ENCODE data around the gene PLB1.

The PLB1 gene

GRCh38 chr2:28547906-28548600, 52.2 kb downstream of the PLB1 start:
- TF ChIP-seq, protein P1, sequence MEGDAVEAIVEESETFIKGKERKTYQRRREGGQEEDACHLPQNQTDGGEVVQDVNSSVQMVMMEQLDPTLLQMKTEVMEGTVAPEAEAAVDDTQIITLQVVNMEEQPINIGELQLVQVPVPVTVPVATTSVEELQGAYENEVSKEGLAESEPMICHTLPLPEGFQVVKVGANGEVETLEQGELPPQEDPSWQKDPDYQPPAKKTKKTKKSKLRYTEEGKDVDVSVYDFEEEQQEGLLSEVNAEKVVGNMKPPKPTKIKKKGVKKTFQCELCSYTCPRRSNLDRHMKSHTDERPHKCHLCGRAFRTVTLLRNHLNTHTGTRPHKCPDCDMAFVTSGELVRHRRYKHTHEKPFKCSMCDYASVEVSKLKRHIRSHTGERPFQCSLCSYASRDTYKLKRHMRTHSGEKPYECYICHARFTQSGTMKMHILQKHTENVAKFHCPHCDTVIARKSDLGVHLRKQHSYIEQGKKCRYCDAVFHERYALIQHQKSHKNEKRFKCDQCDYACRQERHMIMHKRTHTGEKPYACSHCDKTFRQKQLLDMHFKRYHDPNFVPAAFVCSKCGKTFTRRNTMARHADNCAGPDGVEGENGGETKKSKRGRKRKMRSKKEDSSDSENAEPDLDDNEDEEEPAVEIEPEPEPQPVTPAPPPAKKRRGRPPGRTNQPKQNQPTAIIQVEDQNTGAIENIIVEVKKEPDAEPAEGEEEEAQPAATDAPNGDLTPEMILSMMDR (IDR thresholded peaks at IDR 0.05) = no peak

DNA sequence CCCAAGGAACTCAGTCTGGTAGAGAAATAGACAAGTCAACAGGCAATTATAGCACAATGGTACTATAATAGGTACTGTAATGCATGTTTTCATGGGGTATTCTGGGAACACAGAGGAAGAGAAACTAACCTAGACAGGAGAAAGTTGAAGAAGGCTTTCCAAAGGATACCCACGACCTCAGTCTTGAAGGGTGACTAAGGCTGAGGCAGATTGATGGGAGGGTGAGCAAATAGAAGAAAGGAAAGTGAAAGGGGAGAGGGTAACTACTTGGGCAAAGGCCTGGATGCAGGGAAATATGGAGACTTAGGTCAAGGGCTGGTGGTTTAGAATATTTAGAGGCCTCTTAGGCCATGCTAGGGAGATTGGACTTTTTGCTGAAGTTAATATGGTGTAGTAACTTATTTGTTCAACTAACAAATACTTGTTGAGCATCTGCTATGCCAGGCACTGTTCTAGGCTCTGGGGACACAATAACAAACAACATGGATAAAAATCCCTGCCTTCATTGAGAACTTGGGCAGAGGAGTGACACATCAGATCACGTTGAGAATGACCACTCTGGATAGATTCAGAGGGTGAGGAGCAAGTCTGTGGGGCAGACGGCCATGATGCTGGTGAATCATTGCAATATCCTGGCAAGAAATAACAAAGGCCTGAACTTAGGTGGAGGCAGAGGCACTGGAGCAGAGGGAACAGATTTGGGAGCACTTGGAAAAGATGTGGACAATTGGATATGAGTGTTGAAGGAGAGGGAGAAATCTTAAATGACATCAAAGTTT, 56.4 kb downstream of the PLB1 start:
- TF ChIP-seq, protein P1 (IDR thresholded peaks at IDR 0.05) = no peak

GRCh38 chr2:28556303-28556702, 60.4 kb downstream of the PLB1 start:
- TF ChIP-seq, protein P1 (IDR thresholded peaks at IDR 0.05) = no peak

DNA sequence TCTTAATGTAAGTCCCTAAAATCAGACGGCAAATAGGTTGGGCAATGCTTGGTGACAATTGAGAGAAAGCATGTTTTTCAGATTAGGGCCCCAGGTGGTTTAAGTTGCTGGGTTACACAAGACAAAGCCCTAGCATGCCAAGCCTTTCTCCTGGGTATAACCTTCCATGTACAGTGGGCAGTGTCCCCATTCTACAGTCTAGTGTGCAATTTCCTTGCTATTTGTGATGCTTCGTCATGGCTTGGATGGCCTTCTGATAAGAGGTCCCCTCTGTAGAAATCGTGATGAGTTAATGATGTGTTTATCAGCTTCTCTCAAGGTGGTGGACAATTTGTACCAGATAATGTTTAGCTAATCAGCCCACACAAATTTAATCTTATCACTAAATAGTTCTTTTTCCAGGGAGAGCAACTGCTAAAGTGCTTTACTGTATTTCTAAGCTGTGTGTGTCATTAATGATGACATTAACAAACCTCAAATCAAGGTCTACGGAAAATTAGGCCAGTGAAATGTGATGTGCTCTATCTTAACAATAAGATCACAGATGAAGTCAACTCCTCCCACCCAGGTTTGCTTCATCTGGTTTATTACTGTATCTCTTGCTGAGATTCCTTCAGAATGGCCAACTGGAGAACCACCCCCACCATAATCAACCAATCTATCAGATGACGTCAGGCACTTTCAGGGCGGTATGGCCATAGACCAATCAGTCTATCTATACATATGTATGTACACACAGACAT, 61.7 kb downstream of the PLB1 start:
- TF ChIP-seq, protein P1 (IDR thresholded peaks at IDR 0.05) = no peak

DNA sequence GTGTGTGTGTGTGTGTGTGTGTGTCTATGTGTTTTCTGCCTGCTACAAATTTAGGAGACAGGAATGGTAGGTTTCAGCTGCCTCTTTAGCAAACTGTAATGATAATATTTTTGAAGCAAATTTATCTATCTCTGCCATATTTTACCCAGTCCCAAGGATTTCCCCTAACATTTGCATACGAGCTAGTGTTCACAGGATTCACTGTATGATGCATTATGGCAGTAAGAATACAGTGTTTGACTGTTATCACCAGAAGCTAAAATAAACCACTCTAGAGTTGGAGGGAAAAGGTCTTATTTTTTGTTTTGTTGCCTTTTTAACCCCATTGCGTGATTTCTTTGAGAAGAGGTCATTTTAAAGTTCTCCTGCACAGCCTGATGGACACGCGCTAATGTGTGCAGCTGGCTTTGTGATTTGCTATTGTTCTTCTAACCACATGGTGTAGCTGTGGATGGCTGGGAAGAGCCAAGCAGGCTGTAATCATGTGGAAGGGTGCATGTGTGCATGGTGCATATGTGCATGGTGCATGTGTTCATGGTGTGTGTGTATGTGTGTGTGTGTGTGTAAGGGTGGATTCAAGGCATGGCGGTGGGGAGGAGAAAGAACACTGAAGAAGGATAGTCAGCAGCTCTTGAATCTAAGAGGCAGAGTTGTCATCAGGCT, 62.4 kb downstream of the PLB1 start:
- TF ChIP-seq, protein P1 (IDR thresholded peaks at IDR 0.05) = no peak

DNA sequence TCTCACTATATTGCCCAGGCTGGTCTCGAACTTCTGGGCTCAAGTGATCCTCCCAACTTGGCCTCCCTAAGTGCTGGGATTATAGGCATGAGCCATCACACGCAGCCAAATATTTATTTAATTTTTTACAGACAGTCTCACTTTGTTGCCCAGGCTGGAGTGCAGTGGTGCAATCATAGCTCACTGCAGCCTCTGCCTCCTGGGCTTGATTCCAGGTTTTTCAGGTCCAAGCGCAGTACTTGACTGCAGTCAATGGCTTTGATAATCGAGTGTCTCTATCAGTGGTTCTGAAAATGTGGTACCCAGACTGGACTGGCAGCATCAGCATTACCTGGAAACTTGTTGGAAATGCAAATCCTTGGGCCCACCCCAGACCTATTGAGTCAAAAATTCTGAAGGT, 63.1 kb downstream of the PLB1 start:
- TF ChIP-seq, protein P1 (IDR thresholded peaks at IDR 0.05) = no peak

DNA sequence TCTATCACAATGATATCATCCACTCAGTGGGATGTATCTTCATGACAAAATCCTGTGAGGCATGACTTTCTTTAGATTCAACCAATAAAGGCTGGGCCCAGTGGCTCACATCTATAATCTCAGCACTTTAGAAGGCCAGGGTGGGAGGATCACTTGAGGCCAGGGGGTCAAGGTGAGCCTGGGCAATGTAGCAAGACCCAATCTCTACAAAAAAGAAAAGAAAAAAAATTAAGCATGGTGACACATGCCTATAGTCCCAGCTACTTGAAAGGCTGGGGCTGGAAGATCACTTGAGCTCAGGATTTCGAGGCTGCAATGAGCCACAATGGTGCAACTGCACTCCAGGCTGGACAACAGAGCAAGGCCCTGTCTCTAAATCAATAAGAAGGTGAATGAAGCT, 68.0 kb downstream of the PLB1 start:
- TF ChIP-seq, protein P1 (IDR thresholded peaks at IDR 0.05) = no peak

Measured in LNCAP (cell line).